NB4 (cell line): Measurements from ENCODE around the gene LSG1.

Experiments
- DNase-seq: peaks from one replicate; pipeline ENCODE4 v3.0.0; 2010; ENCODE audit warnings: low read depth
- H3K4me3 ChIP-seq: one replicate; pipeline ENCODE4 v1.5.1; 2011; ENCODE audit warnings: mild to moderate bottlenecking, low read depth, low read length, moderate library complexity
- MYC ChIP-seq: IDR thresholded peaks from 2 replicates; pipeline ENCODE4 v1.6.1; 2011; ENCODE audit warnings: low read depth, low read length
- POLR2A ChIP-seq: IDR thresholded peaks from 2 replicates; pipeline ENCODE4 v1.6.1; 2011; ENCODE audit warnings: mild to moderate bottlenecking; ENCODE audit not compliant: insufficient read length; ENCODE audit errors: extremely low read depth
- TF ChIP-seq, protein P1 (sequence below): IDR thresholded peaks from one replicate; pipeline ENCODE4 v1.5.1; 2012; ENCODE audit warnings: low read depth, low read length
- TF ChIP-seq, protein P2 (sequence below): IDR thresholded peaks from 2 replicates; pipeline ENCODE4 v1.6.1; 2011; ENCODE audit warnings: low read depth, low read length

Gene LSG1

DNA sequence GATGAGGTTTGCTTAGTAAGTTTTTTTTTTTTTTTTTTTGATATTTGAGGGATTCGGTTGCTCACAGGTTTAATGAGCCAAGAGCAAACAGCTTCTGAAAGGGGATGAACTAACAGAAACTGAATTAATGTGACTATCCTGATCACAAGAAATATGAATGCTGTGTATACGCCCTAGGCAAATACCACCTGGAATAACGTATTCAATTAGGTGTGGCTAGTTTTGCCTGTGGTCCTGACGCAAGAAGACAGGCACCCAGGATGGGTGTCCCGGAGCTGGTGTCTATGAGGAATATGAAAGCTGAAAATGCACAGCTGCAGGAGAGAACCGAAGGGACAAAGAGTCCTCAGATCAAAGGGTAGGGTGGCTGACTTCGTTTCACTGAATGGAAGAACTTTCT lies 14.6 kb downstream of the LSG1 start:
- TF ChIP-seq, protein P1, sequence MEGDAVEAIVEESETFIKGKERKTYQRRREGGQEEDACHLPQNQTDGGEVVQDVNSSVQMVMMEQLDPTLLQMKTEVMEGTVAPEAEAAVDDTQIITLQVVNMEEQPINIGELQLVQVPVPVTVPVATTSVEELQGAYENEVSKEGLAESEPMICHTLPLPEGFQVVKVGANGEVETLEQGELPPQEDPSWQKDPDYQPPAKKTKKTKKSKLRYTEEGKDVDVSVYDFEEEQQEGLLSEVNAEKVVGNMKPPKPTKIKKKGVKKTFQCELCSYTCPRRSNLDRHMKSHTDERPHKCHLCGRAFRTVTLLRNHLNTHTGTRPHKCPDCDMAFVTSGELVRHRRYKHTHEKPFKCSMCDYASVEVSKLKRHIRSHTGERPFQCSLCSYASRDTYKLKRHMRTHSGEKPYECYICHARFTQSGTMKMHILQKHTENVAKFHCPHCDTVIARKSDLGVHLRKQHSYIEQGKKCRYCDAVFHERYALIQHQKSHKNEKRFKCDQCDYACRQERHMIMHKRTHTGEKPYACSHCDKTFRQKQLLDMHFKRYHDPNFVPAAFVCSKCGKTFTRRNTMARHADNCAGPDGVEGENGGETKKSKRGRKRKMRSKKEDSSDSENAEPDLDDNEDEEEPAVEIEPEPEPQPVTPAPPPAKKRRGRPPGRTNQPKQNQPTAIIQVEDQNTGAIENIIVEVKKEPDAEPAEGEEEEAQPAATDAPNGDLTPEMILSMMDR, result no peak
- TF ChIP-seq MYC (no peak), POLR2A (no peak)
- TF ChIP-seq, protein P2, sequence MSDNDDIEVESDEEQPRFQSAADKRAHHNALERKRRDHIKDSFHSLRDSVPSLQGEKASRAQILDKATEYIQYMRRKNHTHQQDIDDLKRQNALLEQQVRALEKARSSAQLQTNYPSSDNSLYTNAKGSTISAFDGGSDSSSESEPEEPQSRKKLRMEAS, result no peak
- no peak for DNase-seq
- no peak overlapping the region for H3K4me3 ChIP-seq

DNA sequence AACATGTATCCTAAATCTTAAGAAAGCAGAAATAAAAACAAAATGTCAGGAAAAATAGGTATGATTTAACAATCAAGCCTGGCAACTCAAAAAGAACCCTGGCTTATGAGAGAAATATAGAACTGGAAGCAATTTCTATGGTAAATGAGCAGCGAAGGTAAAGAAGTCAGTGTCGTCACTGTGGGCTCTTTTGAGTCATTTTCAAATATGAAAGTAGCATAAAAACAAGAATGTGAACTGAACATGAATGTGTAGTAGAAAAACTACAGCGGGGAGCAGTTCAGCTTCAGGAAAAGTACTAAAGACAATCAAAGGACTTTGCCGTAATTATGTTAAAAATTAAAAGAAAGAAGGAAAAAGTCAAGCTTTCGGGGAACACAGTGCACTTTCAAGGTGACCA lies 17.5 kb downstream of the LSG1 start:
- TF ChIP-seq, protein P1, result no peak
- TF ChIP-seq MYC (no peak), POLR2A (no peak)
- TF ChIP-seq, protein P2, result no peak
- no peak overlapping the region for H3K4me3 ChIP-seq
- DNase-seq, result no peak

DNA sequence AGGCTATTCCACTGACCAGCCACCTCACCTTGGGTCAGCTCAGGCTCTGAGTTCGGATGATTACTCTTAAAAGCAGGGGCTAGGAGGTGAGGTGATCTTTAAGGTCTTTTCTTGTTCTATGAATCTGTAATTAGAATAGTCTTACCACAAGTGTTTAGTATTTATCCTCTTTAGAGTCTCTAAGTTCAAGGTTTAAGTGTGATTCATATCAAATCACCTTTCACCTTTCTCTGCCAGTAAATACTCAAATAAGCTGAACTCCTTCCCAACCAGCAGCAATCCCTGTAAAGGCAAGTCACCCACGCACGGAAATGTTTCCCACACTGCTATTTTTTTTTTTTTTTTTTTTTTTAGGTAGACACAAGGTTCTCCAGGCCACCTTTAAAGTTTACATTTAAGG lies 24.2 kb downstream of the LSG1 start:
- H3K4me3 ChIP-seq, result no peak overlapping the region
- TF ChIP-seq POLR2A (no peak), MYC (no peak)
- TF ChIP-seq, protein P2, result no peak
- TF ChIP-seq, protein P1, result no peak
- DNase-seq, result no peak

DNA sequence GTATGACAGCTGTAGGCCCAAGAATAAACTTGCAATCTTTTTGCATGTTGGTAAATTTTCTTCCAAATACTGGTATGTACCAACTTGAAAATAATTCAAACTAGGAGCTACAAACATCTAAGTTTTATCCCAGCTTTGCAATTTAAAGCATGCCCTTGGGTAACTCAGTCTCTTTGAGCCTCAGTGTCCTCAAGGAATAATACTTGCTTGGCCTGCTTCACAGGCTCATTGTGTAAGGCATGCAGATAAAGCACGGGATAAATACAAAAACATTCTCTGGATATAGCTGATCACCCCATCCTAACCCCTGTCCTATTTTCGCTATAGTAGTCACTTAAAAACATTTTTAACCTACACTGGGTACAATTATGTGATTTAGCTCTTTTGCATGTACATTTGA lies 29.2 kb downstream of the LSG1 start:
- TF ChIP-seq POLR2A (no peak), MYC (no peak)
- H3K4me3 ChIP-seq, result no peak overlapping the region
- no peak for DNase-seq

DNA sequence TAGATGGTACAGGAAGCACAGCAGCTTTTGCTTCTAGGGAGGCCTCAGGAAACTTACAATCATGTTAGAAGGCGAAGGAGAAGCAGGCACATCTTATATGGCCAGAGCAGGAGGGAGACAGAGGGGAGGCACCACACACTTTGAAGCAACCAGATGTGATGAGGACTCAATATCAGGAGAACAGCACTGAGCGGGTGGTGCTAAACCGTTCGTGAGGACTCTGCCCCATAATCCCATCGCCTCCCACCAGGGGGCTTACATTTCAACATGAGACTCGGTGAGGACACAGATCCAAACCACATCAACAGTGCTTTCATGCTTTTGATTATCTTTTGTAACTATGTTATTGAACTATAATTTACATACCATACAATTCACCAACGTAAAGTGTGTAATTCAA lies 31.2 kb downstream of the LSG1 start:
- TF ChIP-seq, protein P1, result peak; percentile 52
- no peak for TF ChIP-seq MYC
- H3K4me3 ChIP-seq, result no peak overlapping the region
- DNase-seq, result peak; percentile 55

DNA sequence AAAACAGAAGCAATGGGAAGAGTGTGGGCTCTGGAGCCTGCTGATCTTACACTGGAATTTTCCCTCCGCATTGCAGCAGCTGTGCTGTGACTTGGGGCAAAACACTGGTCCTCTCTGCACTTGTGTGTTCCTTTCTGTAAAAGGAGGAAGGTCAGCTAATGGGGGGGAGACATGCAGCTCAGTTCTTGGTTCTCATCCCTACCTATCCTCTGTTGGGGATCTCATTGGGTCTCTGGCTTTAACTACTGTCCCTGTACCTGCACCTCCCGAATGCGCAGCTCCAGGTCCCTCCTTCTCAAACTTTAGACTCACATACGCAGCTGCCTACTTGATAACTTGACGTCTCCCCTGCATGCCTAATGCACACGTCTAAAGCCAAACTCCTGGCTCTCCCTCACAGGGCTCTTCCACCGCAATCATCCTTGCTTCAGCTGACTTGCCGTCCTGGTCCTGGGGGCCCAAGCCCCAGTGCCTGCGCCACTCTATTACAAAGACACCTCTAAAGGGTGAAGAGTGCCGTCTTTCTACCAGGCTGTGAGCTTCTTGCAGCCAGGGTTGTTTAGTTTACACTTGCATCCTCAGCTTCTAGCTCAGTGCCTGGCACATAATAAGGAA lies 32.9 kb downstream of the LSG1 start:
- DNase-seq, result no peak
- TF ChIP-seq, protein P1, result no peak
- no peak for TF ChIP-seq MYC
- no peak for TF ChIP-seq POLR2A
- TF ChIP-seq, protein P2, result no peak
- H3K4me3 ChIP-seq, result no peak overlapping the region
